ENCODE data around the gene GTF3C4. TPM values are rescaled to one million over a fixed set of nuclear protein-coding genes. Genes with fewer than 3 reads are reported as not detected.
A peak's percentile ranks its signal among the peaks of the same experiment; 100 is the strongest.

Gene GTF3C4, protein sequence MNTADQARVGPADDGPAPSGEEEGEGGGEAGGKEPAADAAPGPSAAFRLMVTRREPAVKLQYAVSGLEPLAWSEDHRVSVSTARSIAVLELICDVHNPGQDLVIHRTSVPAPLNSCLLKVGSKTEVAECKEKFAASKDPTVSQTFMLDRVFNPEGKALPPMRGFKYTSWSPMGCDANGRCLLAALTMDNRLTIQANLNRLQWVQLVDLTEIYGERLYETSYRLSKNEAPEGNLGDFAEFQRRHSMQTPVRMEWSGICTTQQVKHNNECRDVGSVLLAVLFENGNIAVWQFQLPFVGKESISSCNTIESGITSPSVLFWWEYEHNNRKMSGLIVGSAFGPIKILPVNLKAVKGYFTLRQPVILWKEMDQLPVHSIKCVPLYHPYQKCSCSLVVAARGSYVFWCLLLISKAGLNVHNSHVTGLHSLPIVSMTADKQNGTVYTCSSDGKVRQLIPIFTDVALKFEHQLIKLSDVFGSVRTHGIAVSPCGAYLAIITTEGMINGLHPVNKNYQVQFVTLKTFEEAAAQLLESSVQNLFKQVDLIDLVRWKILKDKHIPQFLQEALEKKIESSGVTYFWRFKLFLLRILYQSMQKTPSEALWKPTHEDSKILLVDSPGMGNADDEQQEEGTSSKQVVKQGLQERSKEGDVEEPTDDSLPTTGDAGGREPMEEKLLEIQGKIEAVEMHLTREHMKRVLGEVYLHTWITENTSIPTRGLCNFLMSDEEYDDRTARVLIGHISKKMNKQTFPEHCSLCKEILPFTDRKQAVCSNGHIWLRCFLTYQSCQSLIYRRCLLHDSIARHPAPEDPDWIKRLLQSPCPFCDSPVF
- 10 to 100 TPM in 4 of 6 donors, 1 to 10 TPM in 2; 6.4 to 20.9 (median 14.2) TPM for total RNA-seq

DNA sequence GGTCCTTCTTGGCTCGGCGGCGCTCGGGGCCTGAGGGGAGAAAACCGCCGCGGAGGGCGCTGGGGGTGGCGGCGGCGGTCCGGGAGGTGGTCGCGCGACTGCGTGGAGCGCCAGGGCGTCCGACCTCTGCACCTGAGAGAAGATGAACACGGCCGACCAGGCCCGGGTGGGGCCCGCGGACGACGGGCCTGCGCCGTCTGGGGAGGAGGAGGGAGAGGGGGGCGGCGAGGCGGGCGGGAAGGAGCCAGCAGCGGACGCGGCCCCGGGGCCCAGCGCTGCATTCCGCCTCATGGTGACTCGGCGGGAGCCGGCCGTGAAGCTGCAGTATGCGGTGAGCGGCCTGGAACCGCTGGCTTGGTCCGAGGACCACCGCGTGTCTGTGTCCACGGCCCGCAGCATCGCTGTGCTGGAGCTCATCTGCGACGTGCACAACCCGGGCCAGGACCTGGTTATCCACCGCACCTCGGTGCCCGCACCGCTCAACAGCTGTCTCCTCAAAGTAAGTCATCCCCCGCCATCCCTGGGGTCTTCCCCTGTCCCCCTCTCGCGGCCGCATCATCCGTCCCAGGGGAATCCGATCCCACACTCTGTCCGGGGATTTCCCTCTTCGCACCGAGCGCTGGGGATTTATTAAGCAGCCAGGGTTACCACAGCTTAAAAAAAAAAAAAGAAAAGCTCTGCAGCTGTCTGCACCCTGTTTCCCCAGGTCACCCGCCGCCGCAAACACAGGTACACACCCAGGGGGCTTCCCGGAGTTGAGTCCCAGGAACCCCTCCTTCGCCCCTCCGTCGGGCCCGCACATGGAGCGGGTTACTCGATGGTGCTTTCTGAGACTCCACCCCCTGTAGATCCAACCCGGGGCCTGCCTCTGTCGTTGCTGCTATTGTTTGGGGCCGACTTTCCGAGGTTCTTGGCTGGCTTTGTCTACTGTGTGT is at the start of gene GTF3C4:
Gene GTF3C4, plus strand, starts transcription at position 8 of the 935 bp plus-strand sequence. Its CDS starts 135 bp downstream, at position 143.
- TF ChIP-seq POLR2A (IDR thresholded peaks at IDR 0.05), result no peak
- TF ChIP-seq POLR2AphosphoS5 (IDR thresholded peaks at IDR 0.05), result peak; percentile 15 to 71
- DNase-seq, result peak; percentile 33 to 96
- Histone ChIP-seq H3K9me3 (no peaks in the 10 kb centered on the region), H3K36me3 (no peaks in the 10 kb centered on the region), H3K27me3 (no peaks in the 10 kb centered on the region), H3K4me3 (peak within 1 kb of the TSS; percentile 87 to 100 (median 100)), H3K4me1 (peaks cover 21 to 43% (median 36%) of the 10 kb centered on the region in 4 donors), H3K27ac (peak within 1 kb of the TSS; percentile 96 to 99 (median 98))
- peak; percentile 24 to 72 for ATAC-seq (ENCODE audit: low FRiP score in 2 of 2)
- WGBS, 2 donors, result 0% methylated on average over 27 to 51 of the region's 82 CpGs

DNA sequence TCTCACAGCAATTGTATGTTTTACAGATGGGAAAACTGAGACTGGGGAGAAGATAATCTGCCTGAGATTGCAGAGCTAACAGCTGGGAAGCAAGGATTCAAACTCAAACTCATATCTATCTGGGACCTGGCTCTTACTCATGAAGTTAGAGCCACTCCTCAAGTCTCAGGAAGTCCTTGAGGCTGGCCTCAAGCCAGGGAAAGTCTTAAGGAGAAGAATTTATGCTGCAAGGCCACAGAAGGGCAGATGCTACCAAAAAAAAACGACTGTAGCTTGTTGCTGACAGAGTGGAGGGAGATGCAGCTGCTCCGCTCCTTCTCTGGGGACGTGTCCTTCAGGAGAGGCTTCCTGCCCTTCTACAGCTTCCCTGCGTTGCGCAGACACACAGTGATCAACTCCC is 48.1 kb upstream of the GTF3C4 start:
- DNase-seq, result peak in 1 of 2 donors; percentile 72
- TF ChIP-seq POLR2AphosphoS5 (IDR thresholded peaks at IDR 0.05) (no peak), POLR2A (IDR thresholded peaks at IDR 0.05) (no peak)
- TF ChIP-seq, protein P1, sequence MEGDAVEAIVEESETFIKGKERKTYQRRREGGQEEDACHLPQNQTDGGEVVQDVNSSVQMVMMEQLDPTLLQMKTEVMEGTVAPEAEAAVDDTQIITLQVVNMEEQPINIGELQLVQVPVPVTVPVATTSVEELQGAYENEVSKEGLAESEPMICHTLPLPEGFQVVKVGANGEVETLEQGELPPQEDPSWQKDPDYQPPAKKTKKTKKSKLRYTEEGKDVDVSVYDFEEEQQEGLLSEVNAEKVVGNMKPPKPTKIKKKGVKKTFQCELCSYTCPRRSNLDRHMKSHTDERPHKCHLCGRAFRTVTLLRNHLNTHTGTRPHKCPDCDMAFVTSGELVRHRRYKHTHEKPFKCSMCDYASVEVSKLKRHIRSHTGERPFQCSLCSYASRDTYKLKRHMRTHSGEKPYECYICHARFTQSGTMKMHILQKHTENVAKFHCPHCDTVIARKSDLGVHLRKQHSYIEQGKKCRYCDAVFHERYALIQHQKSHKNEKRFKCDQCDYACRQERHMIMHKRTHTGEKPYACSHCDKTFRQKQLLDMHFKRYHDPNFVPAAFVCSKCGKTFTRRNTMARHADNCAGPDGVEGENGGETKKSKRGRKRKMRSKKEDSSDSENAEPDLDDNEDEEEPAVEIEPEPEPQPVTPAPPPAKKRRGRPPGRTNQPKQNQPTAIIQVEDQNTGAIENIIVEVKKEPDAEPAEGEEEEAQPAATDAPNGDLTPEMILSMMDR (IDR thresholded peaks at IDR 0.05), result no peak
- H3K27ac ChIP-seq, result no peak overlapping the region
- no peaks in the 10 kb centered on the region for H3K4me1 ChIP-seq
- no peaks in the 10 kb centered on the region for H3K27me3 ChIP-seq
- no peaks in the 10 kb centered on the region for H3K9me3 ChIP-seq
- 68 to 82% methylated on average over 5 of the region's 5 CpGs for WGBS, 2 donors
- no peak for ATAC-seq (ENCODE audit: low FRiP score in 2 of 2)
- peaks cover 0 to 64% (median 31%) of the 10 kb centered on the region in 4 donors for H3K36me3 ChIP-seq
- no peak overlapping the region for H3K4me3 ChIP-seq

GRCh38 chr9:132626285-132626684 is 44.0 kb upstream of the GTF3C4 start:
- no peak for TF ChIP-seq POLR2AphosphoS5 (IDR thresholded peaks at IDR 0.05)
- no peak for TF ChIP-seq EP300 (IDR thresholded peaks at IDR 0.05)
- TF ChIP-seq POLR2A (IDR thresholded peaks at IDR 0.05), result no peak
- TF ChIP-seq, protein P1 (IDR thresholded peaks at IDR 0.05), result no peak
- Histone ChIP-seq H3K27ac (no peak overlapping the region), H3K36me3 (peaks cover 15 to 79% (median 44%) of the 10 kb centered on the region in 4 donors), H3K4me3 (no peak overlapping the region), H3K27me3 (no peaks in the 10 kb centered on the region), H3K4me1 (no peaks in the 10 kb centered on the region), H3K9me3 (no peaks in the 10 kb centered on the region)
- no peak for DNase-seq
- ATAC-seq (ENCODE audit: low FRiP score in 2 of 2), result no peak
- WGBS, 2 donors, result 87 to 91% methylated on average over 5 of the region's 5 CpGs

GRCh38 chr9:132627106-132627505 is 43.2 kb upstream of the GTF3C4 start:
- DNase-seq (no peak), ATAC-seq (ENCODE audit: low FRiP score in 2 of 2) (no peak)
- H3K27me3 ChIP-seq, result no peaks in the 10 kb centered on the region
- H3K4me3 ChIP-seq, result no peak overlapping the region
- WGBS, 2 donors, result 83 to 84% methylated on average over 7 of the region's 7 CpGs
- TF ChIP-seq POLR2AphosphoS5 (IDR thresholded peaks at IDR 0.05) (no peak), EP300 (IDR thresholded peaks at IDR 0.05) (no peak), POLR2A (IDR thresholded peaks at IDR 0.05) (no peak)
- TF ChIP-seq, protein P1 (IDR thresholded peaks at IDR 0.05), result no peak
- no peaks in the 10 kb centered on the region for H3K9me3 ChIP-seq
- peaks cover 15 to 79% (median 50%) of the 10 kb centered on the region in 4 donors for H3K36me3 ChIP-seq
- no peaks in the 10 kb centered on the region for H3K4me1 ChIP-seq
- H3K27ac ChIP-seq, result no peak overlapping the region
